Endothelial cell of umbilical vein (primary cell): ENCODE data around the gene ANGPTL1. TPM values are rescaled to one million over a fixed set of nuclear protein-coding genes. Genes with fewer than 3 reads are reported as not detected.

ENCODE experiments used
- BruUV-seq: library from RNA; stranded (reverse); fragments of 400-500 nt; replicated peaks from 2 replicates; lab custom pipeline; 2021; lab: Mats Ljungman, UMichigan
- CTCF ChIA-PET: fragments of 300-600, 350-600 bp; sonication (Branson Sonifier 250); formaldehyde crosslinking; loops from one replicate; lab custom pipeline; 2021; ENCODE audit warnings: antibody characterized with exemption, inconsistent platforms; lab: Charles Lee
- POLR2A ChIA-PET: fragments of 300-600, 350-600 bp; sonication (Branson Sonifier 250); formaldehyde crosslinking; loops from one replicate; lab custom pipeline; 2021; ENCODE audit warnings: antibody characterized with exemption, inconsistent platforms; lab: Charles Lee
- DNase-seq: peaks from one replicate; pipeline ENCODE4 v3.0.0-alpha.2; 2011; ENCODE audit warnings: low read depth, low spot score
- FAIRE-seq: peaks from 2 replicates; lab custom pipeline; 2011; peaks lifted over from hg19 to GRCh38; lab: Jason Lieb, UNC
- H2AFZ ChIP-seq: 2 replicates; pipeline ENCODE4 v1.6.0; 2012; ENCODE audit warnings: low read depth, low read length, control low read depth, inconsistent platforms
- H3K27ac ChIP-seq: 2 replicates; pipeline ENCODE4 v1.5.1; 2011; ENCODE audit warnings: low read depth, mild to moderate bottlenecking, control low read depth, low read length, moderate library complexity; ENCODE audit not compliant: insufficient read depth
- H3K27me3 ChIP-seq, 2 experiments: 2 replicates each; pipeline versions ENCODE4 v1.6.0 to v1.6.1; 2011; ENCODE audit warnings: low read length in 2 of 2, mixed read lengths in 1 of 2; ENCODE audit not compliant: control insufficient read depth in 2 of 2, insufficient read depth in 2 of 2
- H3K36me3 ChIP-seq, 2 experiments: 2 replicates in 1 of 2; 3 replicates in 1 of 2; pipeline ENCODE4 v1.5.1; 2011; ENCODE audit warnings: low read length in 2 of 2, mild to moderate bottlenecking in 1 of 2, moderate library complexity in 1 of 2; ENCODE audit not compliant: control insufficient read depth in 2 of 2, insufficient read depth in 2 of 2; ENCODE audit errors: extremely low read depth in 1 of 2
- H3K4me1 ChIP-seq: 3 replicates; pipeline ENCODE4 v1.5.1; 2011; ENCODE audit warnings: mild to moderate bottlenecking, low read length; ENCODE audit not compliant: control insufficient read depth, insufficient read depth; ENCODE audit errors: extremely low read depth
- H3K4me2 ChIP-seq: 2 replicates; pipeline ENCODE4 v1.6.1; 2011; ENCODE audit warnings: low read length, control low read depth, mixed read lengths; ENCODE audit not compliant: insufficient read depth
- H3K4me3 ChIP-seq, 3 experiments: fragments of 200-600 bp in 1 of 3; sonication (generic), shearing (Covaris generic) in 1 of 3; replicated peaks in 1 of 3; 2 replicates each; pipeline ENCODE4 v1.5.1; 2011 to 2016; ENCODE audit warnings: control low read depth in 3 of 3, low read length in 3 of 3, mild to moderate bottlenecking in 2 of 3, inconsistent platforms in 1 of 3, low read depth in 1 of 3, moderate library complexity in 1 of 3; ENCODE audit not compliant: insufficient read depth in 1 of 3
- H3K79me2 ChIP-seq: 2 replicates; pipeline ENCODE4 v1.6.0; 2012; ENCODE audit warnings: low read length, inconsistent platforms; ENCODE audit not compliant: control insufficient read depth, insufficient read depth
- H3K9ac ChIP-seq: replicated peaks from 2 replicates; pipeline ENCODE3; 2011; ENCODE audit warnings: low read length, control low read depth; ENCODE audit not compliant: insufficient read depth; ENCODE audit errors: extremely low read depth
- H3K9me1 ChIP-seq: replicated peaks from 3 replicates; pipeline ENCODE4 v1.6.0; 2011; ENCODE audit warnings: mild to moderate bottlenecking, low read length; ENCODE audit not compliant: control insufficient read depth, insufficient read depth; ENCODE audit errors: extremely low read depth
- H3K9me3 ChIP-seq: replicated peaks from 2 replicates; pipeline ENCODE4 v1.5.1; 2012; ENCODE audit warnings: low read length, inconsistent platforms; ENCODE audit not compliant: control insufficient read depth, insufficient read depth
- H4K20me1 ChIP-seq: replicated peaks from 2 replicates; pipeline ENCODE3; 2011; ENCODE audit warnings: mild to moderate bottlenecking, low read length; ENCODE audit not compliant: control insufficient read depth, insufficient read depth; ENCODE audit errors: extremely low read depth
- EZH2 ChIP-seq: IDR thresholded peaks from 2 replicates; pipeline ENCODE4 v1.6.1; 2012; ENCODE audit warnings: borderline replicate concordance, low read depth, mild to moderate bottlenecking, moderate library complexity, low read length, inconsistent platforms; ENCODE audit not compliant: severe bottlenecking
- FOS ChIP-seq: IDR thresholded peaks from 2 replicates; pipeline ENCODE4 v1.6.1; 2011; ENCODE audit warnings: mild to moderate bottlenecking, low read length, moderate library complexity, borderline replicate concordance; ENCODE audit not compliant: insufficient read depth
- GATA2 ChIP-seq: IDR thresholded peaks from 2 replicates; pipeline ENCODE4 v1.7.0; 2011; ENCODE audit warnings: low read depth, mild to moderate bottlenecking, moderate library complexity, mixed read lengths, low read length; ENCODE audit not compliant: insufficient read length, insufficient read depth
- JUN ChIP-seq: IDR thresholded peaks from 2 replicates; pipeline ENCODE4 v1.6.1; 2011; ENCODE audit warnings: borderline replicate concordance, low read depth; ENCODE audit not compliant: insufficient read length, insufficient read depth
- MYC ChIP-seq: IDR thresholded peaks from one replicate; pipeline ENCODE4 v1.6.1; 2011; ENCODE audit warnings: mild to moderate bottlenecking, low read depth, low read length
- POLR2A ChIP-seq: IDR thresholded peaks from 2 replicates; pipeline ENCODE4 v1.6.1; 2012; ENCODE audit warnings: low read depth, mild to moderate bottlenecking, control low read depth, low read length
- POLR2AphosphoS5 ChIP-seq: IDR thresholded peaks from 2 replicates; pipeline ENCODE4 v1.6.1; 2012; ENCODE audit warnings: low read depth, mild to moderate bottlenecking, control low read depth, low read length, moderate library complexity; ENCODE audit not compliant: insufficient read depth
- dilution Hi-C: fragments of 300-500 bp; cut with MboI; formaldehyde crosslinking; loops from one replicate; pipeline ENCODE4 v1.15.0; 2019; ENCODE audit warnings: low sequenced_read_pairs; ENCODE audit not compliant: extremely low pct_ligation_motif_present
- intact Hi-C: fragments of 100-400 bp; cut with micrococcal nuclease; formaldehyde crosslinking; loops from one replicate; pipeline ENCODE4 v1.10.0; 2022
- polyA plus RNA-seq, 4 experiments: library from polyadenylated mRNA; depleted of rRNA in 3 of 4; stranded (reverse) in 3 of 4; unstranded in 1 of 4; fragments of >200 nt; gene quantifications; 2 replicates each; pipeline versions ENCODE4 v1.2.1 to v1.2.3, GENCODE V29; 2011 to 2012; ENCODE audit warnings: missing spikeins in 1 of 4
- total RNA-seq: library from RNA; stranded (reverse); gene quantifications from 2 replicates; pipeline ENCODE4 v1.2.3, GENCODE V29; 2021
- TF ChIP-seq, protein P1 (sequence below): IDR thresholded peaks from 2 replicates; pipeline ENCODE4 v1.6.1; 2011; ENCODE audit not compliant: insufficient read depth, insufficient read length
- TF ChIP-seq, protein P2 (sequence below), 2 donors: IDR thresholded peaks; 1 replicate in 1 of 2; 2 replicates in 1 of 2; pipeline ENCODE4 v1.5.1; 2011; ENCODE audit warnings: low read length in 2 of 2, mild to moderate bottlenecking in 2 of 2, moderate library complexity in 2 of 2, control low read depth in 1 of 2, inconsistent platforms in 1 of 2, low read depth in 1 of 2; ENCODE audit not compliant: insufficient read depth in 1 of 2; ENCODE audit errors: extremely low read depth in 1 of 2

The ANGPTL1 gene
- total and polyA plus RNA-seq, 2 donors (not counting 3 experiments of a cell fraction or from before 2014, with no cell fraction given): 0.15 TPM; not detected in 1

DNA sequence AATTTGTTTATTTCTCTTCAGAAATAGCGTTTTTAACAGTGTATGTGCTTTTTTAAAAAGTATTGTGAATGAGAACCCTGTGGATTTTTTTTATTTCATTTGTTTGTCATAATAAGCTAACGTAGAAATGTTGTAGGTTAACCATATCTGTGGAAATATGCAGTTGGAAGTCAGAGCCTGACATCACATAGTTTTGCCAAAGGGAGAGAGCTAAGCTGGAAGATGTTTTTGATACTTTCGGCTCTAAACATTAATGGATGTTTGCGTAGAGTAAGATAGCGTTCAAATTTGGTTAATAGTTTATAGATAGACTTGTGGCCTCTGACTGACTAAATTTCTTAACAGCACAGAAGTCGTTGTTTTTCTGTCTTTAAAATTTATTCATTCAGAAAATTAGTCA is 47.4 kb upstream of the ANGPTL1 start:
- intact Hi-C loops: no loop called here
- H3K4me1 ChIP-seq: no peaks in the 10 kb centered on the region
- no peak overlapping the region for H3K9ac ChIP-seq
- no peaks in the 10 kb centered on the region for H3K79me2 ChIP-seq
- dilution Hi-C loops: no loop called here
- DNase-seq: no peak
- H4K20me1 ChIP-seq: no peaks in the 10 kb centered on the region
- no peaks in the 10 kb centered on the region for H3K9me3 ChIP-seq
- no peak for FAIRE-seq
- BruUV-seq: no TSS peak
- POLR2A ChIA-PET: no interaction called here
- H3K27ac ChIP-seq: no peak overlapping the region
- H3K36me3 ChIP-seq: peaks cover 0 to 6% of the 10 kb centered on the region in 2 experiments
- no peaks in the 10 kb centered on the region for H3K27me3 ChIP-seq
- H3K4me3 ChIP-seq: no peak overlapping the region
- H2AFZ ChIP-seq: no peak overlapping the region
- H3K9me1 ChIP-seq: no peaks in the 10 kb centered on the region
- CTCF ChIA-PET: interaction anchor here (1.0 to 2.4 kb wide), 4 partner anchors 9 to 84 kb away, joined by 3 to 6 read pairs (median 5); no protein-coding TSS in a partner anchor
- H3K4me2 ChIP-seq: no peak overlapping the region
- TF ChIP-seq FOS (no peak), POLR2A (no peak), GATA2 (no peak), JUN (no peak), MYC (no peak), EZH2 (no peak), POLR2AphosphoS5 (no peak)
- TF ChIP-seq, protein P1, sequence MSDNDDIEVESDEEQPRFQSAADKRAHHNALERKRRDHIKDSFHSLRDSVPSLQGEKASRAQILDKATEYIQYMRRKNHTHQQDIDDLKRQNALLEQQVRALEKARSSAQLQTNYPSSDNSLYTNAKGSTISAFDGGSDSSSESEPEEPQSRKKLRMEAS: no peak
- TF ChIP-seq, protein P2, sequence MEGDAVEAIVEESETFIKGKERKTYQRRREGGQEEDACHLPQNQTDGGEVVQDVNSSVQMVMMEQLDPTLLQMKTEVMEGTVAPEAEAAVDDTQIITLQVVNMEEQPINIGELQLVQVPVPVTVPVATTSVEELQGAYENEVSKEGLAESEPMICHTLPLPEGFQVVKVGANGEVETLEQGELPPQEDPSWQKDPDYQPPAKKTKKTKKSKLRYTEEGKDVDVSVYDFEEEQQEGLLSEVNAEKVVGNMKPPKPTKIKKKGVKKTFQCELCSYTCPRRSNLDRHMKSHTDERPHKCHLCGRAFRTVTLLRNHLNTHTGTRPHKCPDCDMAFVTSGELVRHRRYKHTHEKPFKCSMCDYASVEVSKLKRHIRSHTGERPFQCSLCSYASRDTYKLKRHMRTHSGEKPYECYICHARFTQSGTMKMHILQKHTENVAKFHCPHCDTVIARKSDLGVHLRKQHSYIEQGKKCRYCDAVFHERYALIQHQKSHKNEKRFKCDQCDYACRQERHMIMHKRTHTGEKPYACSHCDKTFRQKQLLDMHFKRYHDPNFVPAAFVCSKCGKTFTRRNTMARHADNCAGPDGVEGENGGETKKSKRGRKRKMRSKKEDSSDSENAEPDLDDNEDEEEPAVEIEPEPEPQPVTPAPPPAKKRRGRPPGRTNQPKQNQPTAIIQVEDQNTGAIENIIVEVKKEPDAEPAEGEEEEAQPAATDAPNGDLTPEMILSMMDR (IDR thresholded peaks at IDR 0.05; ENCODE audit: extremely low read depth in 1 of 2, insufficient read depth in 1 of 2, low read depth in 1 of 2, low read length in 2 of 2): no peak
